ENCODE results near the gene PLXNC1. TPM values are rescaled to one million over a fixed set of nuclear protein-coding genes. Genes with fewer than 3 reads are reported as not detected.

The PLXNC1 gene
- polyA plus RNA-seq, 1 of the 3 experiments (the other 2 are of a cell fraction) = 0.23 TPM

DNA sequence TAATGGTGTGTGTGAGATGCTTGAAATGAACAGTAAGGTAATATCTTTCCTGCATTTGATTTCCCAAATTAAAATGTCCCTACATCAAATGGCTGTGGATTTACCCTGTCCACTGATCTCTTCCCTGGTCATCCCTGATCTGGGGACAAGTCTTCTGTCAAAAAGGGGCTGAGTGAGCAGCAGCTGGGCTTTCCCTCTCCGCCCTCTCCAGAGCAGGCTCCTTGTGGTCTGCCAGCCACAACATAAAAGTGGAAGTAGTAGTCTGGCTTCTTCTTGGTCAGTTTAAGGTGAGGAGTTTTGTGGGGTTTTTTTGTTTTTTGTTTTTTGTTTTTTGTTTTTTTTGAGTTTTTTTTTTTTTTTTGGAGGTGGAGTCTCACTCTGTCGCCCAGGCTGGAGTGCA, 25.2 kb upstream of the PLXNC1 start (continued):
- TF ChIP-seq RCOR1 (IDR thresholded peaks at IDR 0.05; ENCODE audit: low read length) (no peak), FOSL2 (IDR thresholded peaks at IDR 0.05; ENCODE audit: borderline replicate concordance, low read depth) (no peak)
- TF ChIP-seq, protein P1, sequence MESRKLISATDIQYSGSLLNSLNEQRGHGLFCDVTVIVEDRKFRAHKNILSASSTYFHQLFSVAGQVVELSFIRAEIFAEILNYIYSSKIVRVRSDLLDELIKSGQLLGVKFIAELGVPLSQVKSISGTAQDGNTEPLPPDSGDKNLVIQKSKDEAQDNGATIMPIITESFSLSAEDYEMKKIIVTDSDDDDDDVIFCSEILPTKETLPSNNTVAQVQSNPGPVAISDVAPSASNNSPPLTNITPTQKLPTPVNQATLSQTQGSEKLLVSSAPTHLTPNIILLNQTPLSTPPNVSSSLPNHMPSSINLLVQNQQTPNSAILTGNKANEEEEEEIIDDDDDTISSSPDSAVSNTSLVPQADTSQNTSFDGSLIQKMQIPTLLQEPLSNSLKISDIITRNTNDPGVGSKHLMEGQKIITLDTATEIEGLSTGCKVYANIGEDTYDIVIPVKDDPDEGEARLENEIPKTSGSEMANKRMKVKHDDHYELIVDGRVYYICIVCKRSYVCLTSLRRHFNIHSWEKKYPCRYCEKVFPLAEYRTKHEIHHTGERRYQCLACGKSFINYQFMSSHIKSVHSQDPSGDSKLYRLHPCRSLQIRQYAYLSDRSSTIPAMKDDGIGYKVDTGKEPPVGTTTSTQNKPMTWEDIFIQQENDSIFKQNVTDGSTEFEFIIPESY (IDR thresholded peaks at IDR 0.05; ENCODE audit: borderline replicate concordance, low read depth) = no peak

DNA sequence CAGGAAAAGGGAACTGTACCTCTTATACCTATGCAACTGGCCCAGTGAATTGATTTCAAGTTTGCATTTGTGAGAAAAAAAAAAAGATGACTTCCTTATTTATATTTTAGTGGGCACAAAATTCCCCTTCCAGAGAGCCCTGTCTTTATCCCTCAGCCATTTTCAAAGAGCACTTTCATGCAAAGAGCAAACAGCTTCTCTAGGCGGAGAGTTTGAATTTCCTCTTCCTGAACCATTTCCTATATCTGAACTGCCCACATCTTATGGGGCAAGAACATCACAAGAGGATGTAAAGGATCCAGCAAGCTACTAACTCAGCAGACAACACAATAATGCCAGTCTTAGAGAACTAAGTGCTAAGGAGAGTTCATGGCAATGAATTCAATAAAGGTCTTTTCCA, 22.3 kb upstream of the PLXNC1 start:
- DNase-seq = no peak
- no peaks in the 10 kb centered on the region for H3K79me2 ChIP-seq (ENCODE audit: insufficient read depth)
- no peaks in the 10 kb centered on the region for H3F3A ChIP-seq (replicated peaks; ENCODE audit: insufficient read depth)
- no peaks in the 10 kb centered on the region for H3K9me2 ChIP-seq
- H3K9ac ChIP-seq = no peak overlapping the region
- H3K4me2 ChIP-seq = no peak overlapping the region
- no peaks in the 10 kb centered on the region for H4K20me1 ChIP-seq (ENCODE audit: insufficient read depth)
- ChIA-PET POLR2A (no interaction called here), CTCF (interaction anchor here (1.0 to 4.8 kb wide), 5 partner anchors 19 to 408 kb away, joined by 3 to 20 read pairs (median 3); no protein-coding TSS in a partner anchor)
- H2AFZ ChIP-seq (ENCODE audit: low read depth) = no peak overlapping the region
- no peaks in the 10 kb centered on the region for H3K9me3 ChIP-seq
- H3K27me3 ChIP-seq (ENCODE audit: insufficient read depth) = peaks cover 22% of the 10 kb centered on the region; the same call in 1 of the 2 replicates
- H3K27ac ChIP-seq (ENCODE audit: low read depth in 2 of 2, low read length in 1 of 2) = no peak overlapping the region
- no peak overlapping the region for H3K4me3 ChIP-seq (ENCODE audit: low read depth in 2 of 2, low read length in 1 of 2)
- TF ChIP-seq, protein P2, sequence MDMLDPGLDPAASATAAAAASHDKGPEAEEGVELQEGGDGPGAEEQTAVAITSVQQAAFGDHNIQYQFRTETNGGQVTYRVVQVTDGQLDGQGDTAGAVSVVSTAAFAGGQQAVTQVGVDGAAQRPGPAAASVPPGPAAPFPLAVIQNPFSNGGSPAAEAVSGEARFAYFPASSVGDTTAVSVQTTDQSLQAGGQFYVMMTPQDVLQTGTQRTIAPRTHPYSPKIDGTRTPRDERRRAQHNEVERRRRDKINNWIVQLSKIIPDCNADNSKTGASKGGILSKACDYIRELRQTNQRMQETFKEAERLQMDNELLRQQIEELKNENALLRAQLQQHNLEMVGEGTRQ (IDR thresholded peaks at IDR 0.05; ENCODE audit: borderline replicate concordance, low read depth, low read length) = no peak
- TF ChIP-seq TAF1 (IDR thresholded peaks at IDR 0.05; ENCODE audit: borderline replicate concordance, low read depth, low read length) (no peak), MEF2A (IDR thresholded peaks at IDR 0.05; ENCODE audit: borderline replicate concordance, low read depth) (no peak), SMC3 (IDR thresholded peaks at IDR 0.05; ENCODE audit: low read depth, low read length) (no peak), CHD2 (IDR thresholded peaks at IDR 0.05; ENCODE audit: low read length, partially characterized antibody) (no peak), NRF1 (IDR thresholded peaks at IDR 0.05; ENCODE audit: low read depth, low read length) (no peak), GABPA (IDR thresholded peaks at IDR 0.05; ENCODE audit: low read depth) (no peak), RFX5 (IDR thresholded peaks at IDR 0.05; ENCODE audit: low read length) (no peak), TEAD4 (IDR thresholded peaks at IDR 0.05; ENCODE audit: borderline replicate concordance, insufficient read depth) (no peak), EP300 (IDR thresholded peaks at IDR 0.05; ENCODE audit: borderline replicate concordance in 1 of 2, low read depth in 1 of 2, low read length in 1 of 2) (no peak), GATA2 (CRISPR knock-in tag; IDR thresholded peaks at IDR 0.05) (no peak), RXRA (IDR thresholded peaks at IDR 0.05; ENCODE audit: borderline replicate concordance, low read depth) (no peak)
- TF ChIP-seq, protein P3, sequence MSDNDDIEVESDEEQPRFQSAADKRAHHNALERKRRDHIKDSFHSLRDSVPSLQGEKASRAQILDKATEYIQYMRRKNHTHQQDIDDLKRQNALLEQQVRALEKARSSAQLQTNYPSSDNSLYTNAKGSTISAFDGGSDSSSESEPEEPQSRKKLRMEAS (IDR thresholded peaks at IDR 0.05; ENCODE audit: low read depth) = no peak
- TF ChIP-seq, protein P4, sequence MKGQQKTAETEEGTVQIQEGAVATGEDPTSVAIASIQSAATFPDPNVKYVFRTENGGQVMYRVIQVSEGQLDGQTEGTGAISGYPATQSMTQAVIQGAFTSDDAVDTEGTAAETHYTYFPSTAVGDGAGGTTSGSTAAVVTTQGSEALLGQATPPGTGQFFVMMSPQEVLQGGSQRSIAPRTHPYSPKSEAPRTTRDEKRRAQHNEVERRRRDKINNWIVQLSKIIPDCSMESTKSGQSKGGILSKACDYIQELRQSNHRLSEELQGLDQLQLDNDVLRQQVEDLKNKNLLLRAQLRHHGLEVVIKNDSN (IDR thresholded peaks at IDR 0.05; ENCODE audit: borderline replicate concordance, low read depth) = no peak
- TF ChIP-seq, protein P1 (IDR thresholded peaks at IDR 0.05; ENCODE audit: borderline replicate concordance, low read depth) = no peak
- TF ChIP-seq, protein P5, sequence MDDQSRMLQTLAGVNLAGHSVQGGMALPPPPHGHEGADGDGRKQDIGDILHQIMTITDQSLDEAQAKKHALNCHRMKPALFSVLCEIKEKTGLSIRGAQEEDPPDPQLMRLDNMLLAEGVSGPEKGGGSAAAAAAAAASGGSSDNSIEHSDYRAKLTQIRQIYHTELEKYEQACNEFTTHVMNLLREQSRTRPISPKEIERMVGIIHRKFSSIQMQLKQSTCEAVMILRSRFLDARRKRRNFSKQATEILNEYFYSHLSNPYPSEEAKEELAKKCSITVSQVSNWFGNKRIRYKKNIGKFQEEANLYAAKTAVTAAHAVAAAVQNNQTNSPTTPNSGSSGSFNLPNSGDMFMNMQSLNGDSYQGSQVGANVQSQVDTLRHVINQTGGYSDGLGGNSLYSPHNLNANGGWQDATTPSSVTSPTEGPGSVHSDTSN (IDR thresholded peaks at IDR 0.05) = no peak
- no peaks in the 10 kb centered on the region for H3K36me3 ChIP-seq (replicated peaks in 1 of 2; ENCODE audit: control insufficient read depth in 1 of 2, insufficient read depth in 2 of 2, low read length in 1 of 2)
- H3K4me1 ChIP-seq (ENCODE audit: control insufficient read depth in 1 of 2, insufficient read depth in 2 of 2, low read depth in 1 of 2, low read length in 1 of 2) = no peaks in the 10 kb centered on the region
- WGBS (ENCODE audit: low lambda C conversion rate) = 93% methylated on average over 1 of the region's 1 CpG

Data from SK-N-SH (cell line).